GM21529 (cell line): Measurements from ENCODE around the gene SESN1.
"Not testable (repeated sequence)": the region's sequence is repeated elsewhere in the genome, so short reads cannot be mapped to it uniquely, and the experiment has no call there.

Source experiments
- ATAC-seq: cut with Tn5 transposase; IDR thresholded peaks from one replicate; pipeline ENCODE4 v1.9.1; 2021; ENCODE audit not compliant: unreplicated experiment

SESN1 gene

DNA sequence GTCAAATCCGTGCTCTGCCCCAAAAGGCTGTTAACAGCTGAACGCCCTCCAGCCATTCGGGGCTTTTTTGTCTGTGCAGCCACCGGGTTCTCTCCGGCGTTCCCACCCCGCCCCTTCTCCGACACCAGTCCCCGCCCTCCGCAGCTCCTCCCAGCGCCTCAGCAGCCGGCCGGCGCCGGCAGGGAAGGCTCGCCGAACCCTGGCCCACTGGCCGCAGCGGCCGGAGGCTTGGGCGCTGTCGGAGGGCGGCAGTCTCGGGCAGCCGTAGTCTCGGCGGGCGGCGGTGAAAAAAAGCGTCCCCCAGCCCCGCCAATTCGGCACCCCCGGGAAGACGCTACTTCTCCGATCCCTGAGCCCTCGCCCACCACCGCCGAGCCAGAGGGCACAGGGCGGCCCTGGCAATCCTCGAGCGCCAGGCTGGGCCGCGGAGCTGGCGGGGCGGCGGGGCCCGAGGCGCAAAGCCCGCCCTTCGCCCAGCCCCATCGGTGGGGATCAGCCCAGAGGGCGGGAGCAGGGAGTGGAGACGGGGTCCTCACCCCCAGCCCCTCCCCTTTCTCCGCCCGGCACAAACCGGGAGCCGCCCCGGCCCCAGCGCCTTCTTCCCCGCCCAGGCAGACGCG, at the start of gene SESN1:
SESN1 (minus strand) TSS at position 431 of the 620 bp plus-strand sequence. CDS start 773 bp downstream, outside the sequence.
- ATAC-seq: peak; percentile 64

DNA sequence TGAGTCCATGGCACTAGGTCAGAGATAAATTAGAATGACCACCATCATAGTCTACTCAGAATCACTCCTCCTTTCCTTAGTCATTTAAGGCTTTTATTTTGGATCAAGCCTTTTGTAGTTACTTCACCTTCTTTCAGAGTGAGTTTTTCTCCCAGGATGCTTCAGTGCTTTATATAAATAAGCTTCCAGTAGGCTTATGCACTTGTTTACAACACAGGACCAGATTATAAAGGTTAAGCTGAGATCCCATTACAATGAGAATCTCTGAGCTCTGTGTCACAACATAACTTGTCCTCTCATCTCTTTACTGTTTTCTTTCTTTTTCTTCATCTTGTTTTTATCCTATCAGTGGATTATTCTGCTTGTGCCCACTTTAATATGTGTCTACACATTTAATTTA, 48.5 kb upstream of the SESN1 start:
- ATAC-seq: no peak

GRCh38 chr6:109142067-109142466, 47.4 kb upstream of the SESN1 start:
- ATAC-seq: not testable (repeated sequence)

- no peak for ATAC-seq
These were observed 44.5 kb upstream of the SESN1 start for GRCh38 chr6:109139109-109139508.

GRCh38 chr6:109136530-109136929, 41.9 kb upstream of the SESN1 start:
- ATAC-seq: not testable (repeated sequence)

- ATAC-seq: not testable (repeated sequence)
These were observed 41.4 kb upstream of the SESN1 start for GRCh38 chr6:109136039-109136438.

GRCh38 chr6:109135600-109135999, 41.0 kb upstream of the SESN1 start:
- ATAC-seq: not testable (repeated sequence)

DNA sequence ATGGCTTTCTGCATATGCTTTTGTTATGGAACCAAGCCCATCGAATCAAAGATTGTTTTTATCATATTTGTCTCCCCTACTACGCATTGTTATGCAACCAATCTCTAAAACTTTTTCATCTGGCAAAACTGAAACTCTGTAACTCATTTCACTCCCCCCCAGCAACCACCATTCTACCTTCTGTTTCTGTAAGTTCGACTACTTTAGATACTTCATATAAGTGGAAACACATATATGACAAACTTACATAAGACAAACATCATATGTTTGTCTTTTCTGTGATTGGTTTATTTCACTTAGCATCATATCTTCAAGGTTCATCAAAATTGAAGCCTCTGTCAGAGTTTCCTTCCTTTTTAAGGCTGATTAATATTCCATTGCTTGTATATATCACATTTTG, 35.4 kb upstream of the SESN1 start:
- no peak for ATAC-seq

- no peak for ATAC-seq
These were observed 30.9 kb upstream of the SESN1 start for GRCh38 chr6:109125504-109125903.

DNA sequence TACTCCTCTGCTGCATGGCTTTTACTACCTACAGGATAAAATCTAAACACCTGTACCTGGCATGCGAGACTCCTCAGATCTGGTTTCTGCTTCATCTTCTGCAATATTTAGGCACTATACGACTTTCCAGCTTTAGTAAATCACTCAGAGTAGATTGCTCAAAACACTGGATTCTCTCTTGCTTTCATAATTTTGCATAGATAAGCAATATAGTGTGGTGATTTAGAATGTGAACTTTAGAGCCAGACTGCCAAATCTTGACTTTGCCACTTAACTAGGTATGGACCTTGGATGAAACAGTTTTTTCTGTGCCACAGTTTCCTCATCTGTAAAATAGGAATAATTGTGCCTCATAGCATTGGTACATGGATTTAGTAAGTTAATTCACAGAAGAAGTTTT, 29.6 kb upstream of the SESN1 start:
- ATAC-seq: no peak

GRCh38 chr6:109121411-109121810, 26.8 kb upstream of the SESN1 start:
- no peak for ATAC-seq

GRCh38 chr6:109118871-109119354, 24.3 kb upstream of the SESN1 start:
- no peak for ATAC-seq

DNA sequence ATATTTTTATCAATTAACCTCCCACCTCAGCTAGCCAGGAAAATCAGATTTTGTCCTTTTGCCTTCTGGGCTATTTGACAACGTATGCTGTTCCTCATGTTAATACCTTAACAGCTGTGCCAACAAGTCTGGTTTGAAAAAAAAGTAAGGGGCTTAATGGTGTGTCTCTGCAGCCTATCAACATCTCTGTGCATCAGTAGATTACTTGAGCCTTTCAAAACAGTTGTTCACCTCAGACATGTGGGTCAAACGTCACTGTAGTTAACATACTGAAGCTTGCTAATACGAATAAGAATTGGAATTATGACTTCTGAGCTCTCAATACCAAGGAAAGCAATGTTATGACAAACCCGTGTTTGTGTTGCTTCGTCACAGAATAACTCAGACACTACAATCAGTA, 23.7 kb upstream of the SESN1 start:
- no peak for ATAC-seq

DNA sequence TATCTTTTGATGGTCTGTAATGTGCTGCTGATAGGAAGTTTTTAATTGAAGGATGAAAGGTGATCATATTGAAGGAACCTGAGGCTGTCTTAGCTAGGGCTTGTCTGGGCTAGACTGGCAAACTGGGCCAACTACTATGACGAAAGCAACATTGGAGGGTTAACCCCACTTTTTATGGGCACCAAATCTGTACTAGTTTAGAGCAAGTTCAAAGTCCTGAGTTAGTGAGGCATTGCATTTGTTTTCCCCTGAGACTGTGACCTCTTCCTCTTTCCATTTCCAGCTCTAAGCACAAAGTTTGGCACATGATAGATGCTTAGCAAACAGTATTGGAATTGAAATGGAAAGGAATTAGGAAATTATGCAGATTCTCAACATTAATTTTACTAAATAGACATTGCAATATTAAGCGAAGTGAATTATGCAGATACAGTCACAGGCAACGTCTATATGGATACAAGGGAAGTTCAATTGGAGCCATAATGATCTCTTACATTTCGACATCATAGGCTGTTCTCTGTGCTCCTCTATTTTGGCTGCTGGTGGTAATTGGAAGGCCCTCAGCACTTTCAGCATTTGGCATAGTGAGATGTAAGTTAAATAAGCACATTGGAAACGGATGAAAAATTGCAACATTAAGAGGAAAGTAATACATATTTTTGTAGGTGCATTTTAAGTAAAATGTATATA, 22.8 kb upstream of the SESN1 start:
- peak; percentile 78 for ATAC-seq

- ATAC-seq: not testable (repeated sequence)
These were observed 18.0 kb upstream of the SESN1 start for GRCh38 chr6:109112663-109113062.

DNA sequence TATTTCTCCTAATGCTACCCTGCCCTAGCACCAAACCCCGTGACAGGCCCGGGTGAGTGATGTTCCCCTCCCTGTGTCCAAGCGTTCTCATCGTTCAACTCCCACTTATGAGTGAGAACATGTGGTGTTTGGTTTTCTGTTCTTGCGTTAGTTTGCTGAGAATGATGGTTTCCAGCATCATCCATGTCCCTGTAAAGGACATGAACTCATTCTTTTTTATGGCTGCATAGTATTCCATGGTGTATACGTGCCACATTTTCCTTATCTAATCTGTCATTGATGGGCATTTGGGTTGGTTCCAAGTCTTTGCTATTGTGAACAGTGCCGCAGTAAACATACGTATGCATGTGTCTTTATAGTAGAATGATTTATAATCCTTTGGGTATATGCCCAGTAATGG, 15.0 kb upstream of the SESN1 start:
- not testable (repeated sequence) for ATAC-seq

GRCh38 chr6:109105681-109106080, 11.0 kb upstream of the SESN1 start:
- ATAC-seq: no peak

DNA sequence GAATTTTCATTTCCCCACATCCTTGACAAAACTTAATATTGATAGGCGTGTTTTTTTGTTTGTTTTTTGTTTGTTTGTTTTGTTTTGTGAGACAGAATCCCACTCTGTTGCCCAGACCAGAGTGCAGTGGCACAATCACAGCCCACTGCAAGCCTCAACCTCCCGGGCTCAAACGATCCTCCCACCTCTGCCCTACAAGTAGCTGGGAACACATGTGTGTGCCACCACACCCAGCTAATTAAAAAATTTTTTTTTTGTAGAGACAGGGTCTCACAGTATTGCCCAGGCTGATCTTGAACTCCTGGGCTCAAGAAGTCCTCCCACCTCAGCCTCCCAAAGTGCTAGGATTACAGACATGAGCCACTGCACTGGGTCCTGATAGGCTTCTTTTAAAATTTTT, 9.9 kb upstream of the SESN1 start:
- no peak for ATAC-seq

DNA sequence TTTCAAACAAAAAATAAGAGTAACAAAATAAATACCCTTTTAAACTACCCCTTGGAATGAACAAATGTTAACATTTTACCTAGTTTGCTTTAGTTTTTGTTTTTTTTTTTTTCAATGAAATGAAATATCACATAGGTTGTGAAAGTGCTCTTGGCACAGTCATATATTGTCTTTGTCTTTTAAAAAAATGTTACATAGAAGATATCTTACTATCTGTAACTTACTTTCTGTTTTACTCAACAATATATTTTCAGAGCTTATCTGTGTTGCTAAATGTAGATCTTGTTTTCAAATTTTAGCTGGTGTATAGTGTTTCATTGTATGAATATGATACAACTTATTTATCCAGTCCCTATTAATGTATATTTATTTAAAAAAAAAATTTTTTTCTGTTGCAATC, 9.3 kb upstream of the SESN1 start:
- no peak for ATAC-seq

DNA sequence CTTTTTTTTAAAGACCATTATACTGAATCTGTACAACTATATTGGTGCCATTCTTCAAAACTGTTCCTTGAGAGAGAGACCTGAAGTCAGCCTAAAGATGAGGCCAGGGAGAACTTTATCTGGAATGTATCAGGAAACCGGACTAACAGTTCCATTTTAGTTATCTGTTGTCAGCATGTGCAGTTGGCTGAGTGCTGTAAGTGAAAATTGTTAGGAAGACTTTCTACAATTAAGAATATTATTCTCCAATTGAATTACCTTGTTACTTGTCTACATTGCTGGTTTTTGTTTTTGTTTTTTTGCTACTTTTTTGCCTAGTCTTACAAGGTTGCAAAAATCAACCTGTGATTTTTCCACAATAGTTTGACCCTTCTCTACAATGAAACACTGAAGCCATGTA, 8.1 kb upstream of the SESN1 start:
- no peak for ATAC-seq

- ATAC-seq: no peak
These were observed 3.0 kb upstream of the SESN1 start for GRCh38 chr6:109097661-109098060.

- no peak for ATAC-seq
These were observed 1.6 kb upstream of the SESN1 start for GRCh38 chr6:109096208-109096607.

DNA sequence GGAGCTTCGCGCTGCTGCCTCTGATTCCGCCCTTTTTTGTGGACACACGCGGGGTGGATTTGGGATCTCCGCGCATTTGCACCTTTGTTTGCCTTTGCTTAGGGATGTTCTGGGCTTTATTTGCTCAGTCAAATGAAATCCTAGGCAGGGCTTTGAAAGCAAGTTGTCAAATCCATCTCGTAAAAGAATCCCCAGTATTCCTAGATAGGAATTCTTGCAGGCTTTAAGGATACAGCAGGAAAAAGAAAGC, 1.1 kb upstream of the SESN1 start:
- ATAC-seq: no peak
